ENCODE data around the gene OR7G2. TPM values are rescaled to one million over a fixed set of nuclear protein-coding genes. Genes with fewer than 3 reads are reported as not detected.

OR7G2 gene
- total RNA-seq, 1 experiment from 2014 or later: not detected

GRCh38 chr19:9149997-9150396 is 42.7 kb upstream of the OR7G2 start:
- CTCF ChIA-PET: no interaction called here
- ATAC-seq (no peak), DNase-seq (ENCODE audit: low spot score) (no peak)
- TF ChIP-seq NR1H2 (CRISPR knock-in tag; IDR thresholded peaks at IDR 0.05) (no peak), JUN (CRISPR knock-in tag; IDR thresholded peaks at IDR 0.05) (no peak), E2F4 (CRISPR knock-in tag; IDR thresholded peaks at IDR 0.05; ENCODE audit: borderline replicate concordance, low read depth) (no peak), PREB (CRISPR knock-in tag; IDR thresholded peaks at IDR 0.05; ENCODE audit: borderline replicate concordance) (no peak)
- no peak overlapping the region for H3K27ac Mint-ChIP-seq
- H3K27me3 Mint-ChIP-seq (ENCODE audit: low read depth): peaks cover 3% of the 10 kb centered on the region; the same call in 1 of the 2 replicates
- POLR2A ChIA-PET: interaction anchor here (1.1 kb wide), 1 partner anchor 11 kb away, joined by 3 read pairs; no protein-coding TSS in a partner anchor
- H3K4me3 Mint-ChIP-seq: no peak overlapping the region
- peaks cover 91% of the 10 kb centered on the region for H3K36me3 Mint-ChIP-seq
- peaks cover 4% of the 10 kb centered on the region; the same call in 1 of the 2 replicates for H3K4me1 Mint-ChIP-seq
- H3K9me3 Mint-ChIP-seq: peaks cover 74% of the 10 kb centered on the region

GRCh38 chr19:9148697-9149096 is 41.4 kb upstream of the OR7G2 start:
- Mint-ChIP-seq H3K27ac (no peak overlapping the region), H3K9me3 (peaks cover 78% of the 10 kb centered on the region), H3K4me1 (peaks cover 4% of the 10 kb centered on the region; the same call in 1 of the 2 replicates), H3K4me3 (no peak overlapping the region), H3K36me3 (peaks cover 90% of the 10 kb centered on the region), H3K27me3 (ENCODE audit: low read depth) (peaks cover 3% of the 10 kb centered on the region; the same call in 1 of the 2 replicates)
- ATAC-seq: no peak
- ChIA-PET CTCF (no interaction called here), POLR2A (interaction anchor here (1.1 kb wide), 1 partner anchor 9 kb away, joined by 3 read pairs; no protein-coding TSS in a partner anchor)
- no peak for DNase-seq (ENCODE audit: low spot score)
- peak; percentile 56; the same call in 1 of the 2 replicates for TF ChIP-seq USF1 (CRISPR knock-in tag; IDR thresholded peaks at IDR 0.05)
- TF ChIP-seq ZNF396 (CRISPR knock-in tag; IDR thresholded peaks at IDR 0.05; ENCODE audit: borderline replicate concordance): no peak
- peak; percentile 64 for TF ChIP-seq USF2 (CRISPR knock-in tag; IDR thresholded peaks at IDR 0.05)
- peak; percentile 55 for TF ChIP-seq NFYB (CRISPR knock-in tag; conservative IDR thresholded peaks at IDR 0.05; ENCODE audit: low read depth)

- TF ChIP-seq IRF1 (CRISPR knock-in tag; IDR thresholded peaks at IDR 0.05): no peak
- no peak for TF ChIP-seq HMGA2 (CRISPR knock-in tag; IDR thresholded peaks at IDR 0.05)
- no peak for TF ChIP-seq GABPB1 (CRISPR knock-in tag; IDR thresholded peaks at IDR 0.05)
- TF ChIP-seq ZNF671 (CRISPR knock-in tag; IDR thresholded peaks at IDR 0.05): no peak
- TF ChIP-seq ZNF532 (CRISPR knock-in tag; IDR thresholded peaks at IDR 0.05; ENCODE audit: borderline replicate concordance): no peak
- TF ChIP-seq EMX1 (CRISPR knock-in tag; IDR thresholded peaks at IDR 0.05): no peak
- no peak for TF ChIP-seq ZNF263 (CRISPR knock-in tag; IDR thresholded peaks at IDR 0.05; ENCODE audit: low read depth)
- Mint-ChIP-seq H3K27me3 (ENCODE audit: low read depth) (no peaks in the 10 kb centered on the region; the same call in 1 of the 2 replicates), H3K4me3 (no peak overlapping the region), H3K4me1 (peaks cover 14% of the 10 kb centered on the region), H3K36me3 (peaks cover 80% of the 10 kb centered on the region), H3K9me3 (peaks cover 67% of the 10 kb centered on the region), H3K27ac (no peak overlapping the region)
- no peak for ATAC-seq
- CTCF ChIA-PET: no interaction called here
- no peak for DNase-seq (ENCODE audit: low spot score)
- POLR2A ChIA-PET: no interaction called here
Observed at GRCh38 chr19:9146882-9147281, 39.6 kb upstream of the OR7G2 start.
